HUES64 (cell line): ENCODE data around the gene SMARCAL1.

Experiments
- H3K27ac ChIP-seq: 2 replicates; pipeline ENCODE4 v1.7.0; 2013; ENCODE audit warnings: low read depth, low read length, inconsistent platforms
- H3K27me3 ChIP-seq: 2 replicates; pipeline ENCODE4 v1.6.1; 2013; ENCODE audit warnings: mild to moderate bottlenecking, low read length; ENCODE audit not compliant: insufficient read depth
- H3K36me3 ChIP-seq: 2 replicates; pipeline ENCODE4 v1.6.1; 2013; ENCODE audit warnings: mild to moderate bottlenecking, low read length; ENCODE audit not compliant: insufficient read depth
- H3K4me1 ChIP-seq: 2 replicates; pipeline ENCODE4 v1.6.1; 2013; ENCODE audit warnings: mild to moderate bottlenecking, low read length, moderate library complexity; ENCODE audit not compliant: insufficient read depth
- H3K4me3 ChIP-seq: 2 replicates; pipeline ENCODE4 v1.5.1; 2013; ENCODE audit warnings: mild to moderate bottlenecking, low read length, moderate library complexity
- H3K9ac ChIP-seq: 2 replicates; pipeline ENCODE4 v1.6.1; 2013; ENCODE audit warnings: mild to moderate bottlenecking, low read depth, low read length
- H3K9me3 ChIP-seq: 2 replicates; pipeline ENCODE4 v1.6.1; 2013; ENCODE audit warnings: low read depth, low read length; ENCODE audit not compliant: insufficient read depth
- WGBS: fragments of 150-250, 120-280 bp; methylation state at CpG from one replicate; pipeline ENCODE4 v1.1.7; 2013; ENCODE audit warnings: missing lambda C conversion rate; 5-methylcytosine and 5-hydroxymethylcytosine counted together

Gene SMARCAL1

DNA sequence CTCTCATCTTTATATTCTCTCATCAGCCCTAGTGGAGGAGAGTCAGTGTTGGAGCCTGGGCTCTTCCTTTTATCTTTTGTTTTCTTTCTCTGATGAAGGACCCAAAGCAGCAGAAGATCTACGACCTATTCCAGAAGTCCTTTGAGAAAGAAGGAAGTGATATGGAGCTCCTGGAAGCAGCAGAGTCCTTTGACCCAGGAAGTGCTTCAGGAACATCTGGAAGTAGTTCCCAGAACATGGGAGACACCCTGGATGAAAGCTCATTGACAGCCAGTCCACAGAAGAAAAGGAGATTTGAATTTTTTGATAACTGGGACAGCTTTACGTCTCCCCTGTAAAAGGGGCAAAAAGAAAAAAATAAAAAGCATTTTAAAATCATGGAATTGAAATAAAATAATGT, 70.4 kb downstream of the SMARCAL1 start:
- Histone ChIP-seq H3K9ac (no peak overlapping the region), H3K27ac (no peak overlapping the region), H3K4me1 (no peaks in the 10 kb centered on the region; the same call in 1 of the 2 replicates), H3K27me3 (no peaks in the 10 kb centered on the region), H3K9me3 (no peaks in the 10 kb centered on the region), H3K36me3 (peaks cover 17% of the 10 kb centered on the region), H3K4me3 (no peak overlapping the region)
- WGBS: 88% methylated on average over 2 of the region's 2 CpGs

DNA sequence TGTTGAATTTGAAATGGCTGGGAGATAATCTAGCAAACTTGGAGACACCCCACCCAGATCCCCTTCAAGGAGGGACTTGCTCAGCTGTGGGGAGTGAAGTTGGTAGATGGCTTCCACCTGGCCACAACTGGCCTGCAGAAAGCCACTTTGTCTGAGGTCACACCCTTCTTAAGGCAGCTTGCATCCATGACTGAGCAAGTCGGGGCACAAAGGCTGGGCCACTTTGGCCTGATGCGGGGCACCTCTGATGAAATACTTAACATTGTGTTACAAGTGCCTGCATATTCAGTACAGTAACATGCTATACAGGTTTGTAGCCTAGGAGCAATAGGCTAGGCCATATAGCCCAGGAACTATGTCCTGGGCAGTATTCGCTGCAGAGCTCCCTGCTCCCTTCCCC, 73.0 kb downstream of the SMARCAL1 start:
- no peak overlapping the region for H3K27ac ChIP-seq
- WGBS: 92% methylated on average over 3 of the region's 3 CpGs
- H3K27me3 ChIP-seq: no peaks in the 10 kb centered on the region
- no peaks in the 10 kb centered on the region for H3K9me3 ChIP-seq
- peaks cover 13% of the 10 kb centered on the region for H3K36me3 ChIP-seq
- no peak overlapping the region for H3K4me3 ChIP-seq
- no peak overlapping the region for H3K9ac ChIP-seq
- H3K4me1 ChIP-seq: no peaks in the 10 kb centered on the region

DNA sequence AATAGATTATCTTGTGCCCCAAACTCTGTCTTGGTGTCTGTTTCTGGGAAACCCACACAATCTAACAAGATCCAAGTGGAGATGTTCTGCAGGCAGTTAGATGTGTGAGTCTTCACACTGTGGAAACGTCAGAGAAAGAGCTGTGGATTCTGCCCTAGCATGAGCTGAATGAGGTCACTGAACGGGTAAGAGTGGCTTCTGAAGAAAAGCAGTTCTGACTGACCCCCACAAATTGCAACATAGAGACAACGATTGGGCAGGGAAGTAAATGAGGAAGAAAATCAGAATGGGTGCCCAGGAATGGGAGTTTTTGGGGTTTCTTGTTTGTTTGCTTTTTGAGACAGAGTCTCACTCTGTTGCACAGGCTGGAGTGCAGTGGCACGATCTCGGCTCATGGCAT, 73.5 kb downstream of the SMARCAL1 start:
- Histone ChIP-seq H3K36me3 (peaks cover 13% of the 10 kb centered on the region), H3K4me1 (no peaks in the 10 kb centered on the region), H3K4me3 (no peak overlapping the region), H3K9ac (no peak overlapping the region), H3K27me3 (no peaks in the 10 kb centered on the region), H3K9me3 (no peaks in the 10 kb centered on the region), H3K27ac (no peak overlapping the region)
- WGBS: 89% methylated on average over 5 of the region's 5 CpGs

DNA sequence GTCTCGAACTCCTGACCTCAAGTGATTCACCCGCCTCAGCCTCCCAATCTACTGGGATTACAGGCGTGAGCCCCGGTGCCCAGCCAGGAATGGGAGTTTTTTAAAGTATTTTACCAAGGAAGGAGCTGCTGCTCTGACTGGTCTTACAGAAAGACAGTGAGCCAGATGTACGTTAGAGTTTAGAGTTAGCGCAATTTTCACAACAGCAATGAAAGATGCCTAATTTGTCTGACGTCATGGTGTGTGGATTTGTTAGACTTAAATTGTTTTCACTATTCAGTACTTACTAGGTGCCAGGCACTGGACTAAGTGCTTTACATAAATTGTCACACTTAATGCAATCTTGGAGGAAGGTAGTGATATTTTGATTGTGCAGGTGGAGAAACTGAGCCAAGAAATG, 74.0 kb downstream of the SMARCAL1 start:
- WGBS: 92% methylated on average over 7 of the region's 7 CpGs
- Histone ChIP-seq H3K9me3 (no peaks in the 10 kb centered on the region), H3K27ac (no peak overlapping the region), H3K9ac (no peak overlapping the region), H3K27me3 (no peaks in the 10 kb centered on the region), H3K36me3 (peaks cover 13% of the 10 kb centered on the region), H3K4me3 (no peak overlapping the region), H3K4me1 (no peaks in the 10 kb centered on the region)

DNA sequence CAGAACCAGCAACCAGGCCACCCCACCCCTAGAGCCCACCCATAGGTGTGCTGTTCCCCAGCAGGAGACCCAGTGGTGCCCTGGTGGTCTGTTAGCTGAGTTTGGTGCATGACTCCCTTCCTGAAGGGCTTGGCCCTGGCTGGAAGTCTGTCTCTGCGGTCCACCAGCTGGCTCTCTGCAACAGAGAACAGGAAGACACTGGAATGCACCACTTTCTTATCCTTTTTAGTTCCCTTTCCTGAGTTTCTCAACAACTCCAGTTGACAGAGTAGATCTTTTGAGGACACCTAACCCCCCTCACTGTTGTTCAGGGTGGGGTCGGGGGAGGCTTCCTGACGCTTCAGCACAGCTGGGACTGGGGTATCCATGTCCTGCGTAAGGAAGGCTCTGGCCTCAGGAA, 74.4 kb downstream of the SMARCAL1 start:
- peaks cover 13% of the 10 kb centered on the region for H3K36me3 ChIP-seq
- H3K27me3 ChIP-seq: no peaks in the 10 kb centered on the region
- H3K4me1 ChIP-seq: no peaks in the 10 kb centered on the region
- WGBS: 67% methylated on average over 4 of the region's 4 CpGs
- H3K9ac ChIP-seq: no peak overlapping the region
- H3K4me3 ChIP-seq: no peak overlapping the region
- H3K27ac ChIP-seq: no peak overlapping the region
- H3K9me3 ChIP-seq: no peaks in the 10 kb centered on the region

DNA sequence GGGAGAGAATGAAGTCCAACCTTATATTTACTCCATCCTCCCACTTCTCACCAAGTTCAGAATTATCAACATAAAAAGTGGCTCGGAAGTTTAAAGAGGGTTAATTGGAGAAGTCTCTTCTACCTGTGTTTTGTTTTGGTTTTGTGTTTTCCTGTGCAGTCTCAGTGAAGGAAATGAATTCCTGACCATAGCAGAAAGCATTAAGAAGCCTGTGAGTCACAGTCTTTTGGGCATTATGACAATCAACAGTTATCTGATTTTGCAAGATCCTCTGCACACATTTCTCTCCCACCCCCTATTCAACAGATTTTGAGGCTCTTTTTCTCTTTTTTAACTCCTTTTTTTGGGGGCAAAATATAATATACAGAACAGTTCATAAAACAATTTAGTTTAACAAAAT, 77.8 kb downstream of the SMARCAL1 start:
- H3K4me1 ChIP-seq: peaks cover 5% of the 10 kb centered on the region; the same call in 1 of the 2 replicates
- no peak overlapping the region for H3K4me3 ChIP-seq
- H3K27ac ChIP-seq: no peak overlapping the region
- no peaks in the 10 kb centered on the region for H3K36me3 ChIP-seq
- no peaks in the 10 kb centered on the region for H3K9me3 ChIP-seq
- no peaks in the 10 kb centered on the region for H3K27me3 ChIP-seq
- H3K9ac ChIP-seq: no peak overlapping the region
- WGBS: 88% methylated on average over 1 of the region's 1 CpG

DNA sequence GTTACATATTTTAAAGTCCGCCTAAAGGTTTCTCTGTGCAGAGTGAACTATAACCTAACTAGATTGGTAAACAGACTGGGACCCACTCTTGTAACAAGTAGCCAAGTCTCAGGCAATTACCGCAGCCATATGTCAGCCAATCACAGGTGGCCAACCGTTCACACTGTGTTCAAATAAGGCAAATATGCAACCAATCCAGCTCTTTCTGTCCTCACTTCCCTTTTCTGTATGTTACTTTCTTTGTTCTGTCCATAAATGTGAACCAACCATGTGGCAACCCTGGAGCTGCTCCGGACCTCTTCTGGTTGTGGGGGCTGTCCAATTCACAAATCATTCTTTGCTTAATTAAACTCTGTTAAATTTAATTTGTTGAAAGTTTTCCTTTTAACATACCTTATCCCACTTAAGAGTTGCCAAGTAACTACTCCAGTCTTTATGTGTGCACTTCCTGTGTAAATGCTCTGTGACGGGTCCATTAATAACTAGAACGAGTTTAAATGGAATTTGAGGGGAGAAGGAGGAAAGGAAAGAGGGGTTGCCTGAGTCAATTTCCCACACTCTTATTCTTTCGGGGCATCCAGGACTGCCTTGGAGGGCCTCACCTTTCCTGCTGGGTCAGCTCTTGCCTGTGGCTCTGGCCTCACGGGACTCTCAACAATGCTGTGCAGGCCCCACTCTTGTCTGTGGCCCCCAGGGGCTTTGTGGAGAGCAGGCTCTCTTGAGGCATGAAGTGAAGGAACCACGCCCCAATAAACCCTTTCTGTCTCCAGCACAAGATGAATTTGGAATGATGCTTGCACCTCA, 79.7 kb downstream of the SMARCAL1 start:
- Histone ChIP-seq H3K9me3 (no peaks in the 10 kb centered on the region), H3K36me3 (no peaks in the 10 kb centered on the region), H3K27ac (no peak overlapping the region), H3K4me1 (peaks cover 5% of the 10 kb centered on the region; the same call in 1 of the 2 replicates), H3K4me3 (no peak overlapping the region), H3K27me3 (no peaks in the 10 kb centered on the region), H3K9ac (no peak overlapping the region)
- WGBS: 88% methylated on average over 9 of the region's 9 CpGs

DNA sequence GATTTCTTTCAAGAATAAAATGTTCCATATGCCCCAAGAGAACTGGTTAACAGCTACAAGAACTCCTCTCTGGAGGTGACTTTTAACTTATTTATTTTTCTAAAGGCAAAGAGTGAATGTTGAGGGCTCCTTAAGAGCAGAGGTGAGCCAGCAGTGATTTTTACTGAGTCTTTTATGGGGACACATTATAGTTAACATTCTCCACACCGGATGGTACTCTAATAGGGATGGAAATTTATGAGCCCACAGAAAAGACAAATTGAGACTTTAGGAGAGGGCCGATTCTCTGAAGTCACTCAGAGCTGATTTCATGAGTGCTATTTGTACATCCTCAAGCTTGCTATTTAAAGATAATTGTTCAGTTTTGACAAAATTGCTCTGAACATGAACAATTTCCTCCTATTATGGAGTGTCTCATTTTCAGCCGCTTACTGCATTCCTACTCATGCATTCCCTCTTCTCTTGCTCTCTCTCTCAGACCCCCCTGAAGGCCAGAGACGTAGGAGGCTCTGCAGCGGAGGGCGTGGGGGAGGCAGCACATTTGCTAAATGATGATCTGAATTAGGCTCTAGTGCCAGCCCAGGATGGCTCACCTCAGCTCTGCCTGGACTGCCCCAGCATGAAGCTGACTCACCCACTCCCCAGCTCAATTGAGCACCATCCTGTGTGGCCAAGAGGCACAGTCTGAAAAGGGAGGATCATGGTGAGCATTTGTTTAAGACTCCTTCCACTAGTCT, 80.5 kb downstream of the SMARCAL1 start:
- Histone ChIP-seq H3K9me3 (no peaks in the 10 kb centered on the region), H3K36me3 (no peaks in the 10 kb centered on the region), H3K4me1 (peaks cover 7% of the 10 kb centered on the region), H3K27ac (no peak overlapping the region), H3K9ac (no peak overlapping the region), H3K27me3 (no peaks in the 10 kb centered on the region), H3K4me3 (no peak overlapping the region)
- WGBS: 87% methylated on average over 6 of the region's 6 CpGs

DNA sequence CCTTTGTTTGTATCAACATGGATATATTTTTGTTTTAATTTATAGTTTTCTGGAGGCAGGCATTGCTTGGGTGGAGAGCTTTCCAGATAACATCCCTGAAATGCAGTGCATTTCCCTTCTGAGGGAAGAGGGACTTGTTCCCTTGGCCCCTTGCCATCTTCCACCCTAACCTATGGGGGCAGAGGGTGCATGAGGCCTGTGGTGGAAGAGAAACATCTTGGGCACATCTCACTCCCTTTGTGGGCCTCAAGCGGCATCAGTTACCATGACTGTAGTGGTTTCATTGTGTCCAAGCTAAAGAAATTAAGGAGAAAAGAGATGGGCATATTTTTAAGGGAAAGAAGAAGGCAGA, 81.0 kb downstream of the SMARCAL1 start:
- Histone ChIP-seq H3K4me1 (peaks cover 11% of the 10 kb centered on the region), H3K27me3 (no peaks in the 10 kb centered on the region), H3K4me3 (no peak overlapping the region), H3K27ac (no peak overlapping the region), H3K36me3 (no peaks in the 10 kb centered on the region), H3K9ac (no peak overlapping the region), H3K9me3 (no peaks in the 10 kb centered on the region)
- 93% methylated on average over 1 of the region's 1 CpG for WGBS

DNA sequence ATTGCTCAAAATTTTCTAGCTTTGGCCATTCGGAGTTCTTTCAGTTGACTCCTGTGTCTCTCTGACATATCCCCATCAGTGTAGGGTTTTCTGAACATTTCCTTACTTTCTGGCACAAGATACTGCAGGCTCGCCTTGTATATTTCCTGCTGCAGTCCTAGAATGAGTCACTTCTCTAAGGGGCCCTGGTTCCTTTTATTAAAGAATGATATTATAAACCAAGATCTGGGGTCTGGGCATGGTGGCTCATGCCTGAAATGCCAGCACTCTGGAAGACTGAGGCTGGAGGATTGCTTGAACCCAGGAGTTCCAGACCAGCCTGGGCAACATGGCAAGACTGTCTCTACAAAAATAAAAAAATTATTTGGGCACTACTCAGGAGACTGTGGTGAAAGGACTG, 83.4 kb downstream of the SMARCAL1 start:
- H3K4me1 ChIP-seq: peaks cover 22% of the 10 kb centered on the region
- WGBS: 93% methylated on average over 2 of the region's 2 CpGs
- H3K36me3 ChIP-seq: peaks cover 16% of the 10 kb centered on the region
- H3K4me3 ChIP-seq: no peak overlapping the region
- H3K9ac ChIP-seq: no peak overlapping the region
- H3K9me3 ChIP-seq: no peaks in the 10 kb centered on the region
- H3K27me3 ChIP-seq: no peaks in the 10 kb centered on the region
- no peak overlapping the region for H3K27ac ChIP-seq

DNA sequence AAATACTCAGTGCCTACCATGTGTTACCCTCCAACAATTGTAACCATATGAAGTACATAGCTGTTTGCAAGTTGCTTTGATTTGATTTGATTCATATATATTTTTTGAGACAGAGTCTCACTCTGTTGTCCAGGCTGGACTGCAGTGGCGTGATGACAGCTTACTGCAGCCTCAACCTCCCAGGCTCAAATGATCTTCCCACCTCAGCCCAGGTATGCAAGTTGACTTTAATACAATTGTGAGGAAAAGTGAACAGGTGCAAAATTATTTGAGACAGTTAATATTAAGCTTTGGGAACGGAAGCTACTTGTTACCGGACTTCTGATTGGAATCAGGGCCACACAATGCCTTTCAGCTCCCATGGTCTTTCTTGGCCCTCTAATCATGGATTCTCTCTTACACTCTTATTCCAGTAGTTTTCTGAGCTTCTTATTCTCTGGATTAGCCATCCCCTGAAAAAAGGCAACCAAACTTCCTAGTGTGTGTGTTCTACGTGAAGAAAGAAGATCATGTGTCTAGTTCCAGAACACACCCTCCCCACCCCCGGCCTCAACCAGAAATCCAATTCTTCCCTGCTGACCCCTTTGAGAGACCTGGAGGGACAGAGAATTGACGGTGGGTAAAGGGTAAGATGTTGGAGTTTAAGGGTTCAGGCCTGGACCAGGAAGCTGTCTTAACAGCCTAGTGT, 85.2 kb downstream of the SMARCAL1 start:
- Histone ChIP-seq H3K4me1 (peaks cover 30% of the 10 kb centered on the region), H3K9me3 (no peaks in the 10 kb centered on the region), H3K27me3 (no peaks in the 10 kb centered on the region), H3K36me3 (peaks cover 35% of the 10 kb centered on the region), H3K4me3 (peak overlapping the region; percentile 91), H3K27ac (no peak overlapping the region; the same call in 1 of the 2 replicates), H3K9ac (peak overlapping the region; percentile 99)
- 92% methylated on average over 4 of the region's 6 CpGs for WGBS
